ENCODE results near the gene SHANK1.

Gene SHANK1

DNA sequence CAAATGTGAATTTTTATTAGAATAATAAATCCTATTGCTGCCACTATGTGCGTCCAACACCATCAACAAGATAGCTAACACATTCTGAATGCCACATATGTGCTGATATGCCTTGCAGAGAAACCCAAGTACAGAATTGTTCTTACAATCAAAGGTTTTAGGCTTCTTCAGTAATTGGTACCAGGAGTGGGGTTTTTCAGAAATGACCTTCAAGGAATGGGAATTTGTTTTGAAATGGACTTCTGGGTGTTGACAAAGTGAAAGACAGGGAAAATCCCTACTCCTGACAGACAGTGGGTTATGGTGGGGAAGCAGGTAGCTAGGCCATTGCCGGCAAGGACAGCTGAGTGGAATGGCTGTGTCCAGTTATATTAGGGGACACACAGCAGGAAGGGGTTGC lies 85.6 kb downstream of the SHANK1 start:
- TF ChIP-seq, protein P1, sequence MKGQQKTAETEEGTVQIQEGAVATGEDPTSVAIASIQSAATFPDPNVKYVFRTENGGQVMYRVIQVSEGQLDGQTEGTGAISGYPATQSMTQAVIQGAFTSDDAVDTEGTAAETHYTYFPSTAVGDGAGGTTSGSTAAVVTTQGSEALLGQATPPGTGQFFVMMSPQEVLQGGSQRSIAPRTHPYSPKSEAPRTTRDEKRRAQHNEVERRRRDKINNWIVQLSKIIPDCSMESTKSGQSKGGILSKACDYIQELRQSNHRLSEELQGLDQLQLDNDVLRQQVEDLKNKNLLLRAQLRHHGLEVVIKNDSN (IDR thresholded peaks at IDR 0.05): no peak
- TF ChIP-seq, protein P2, sequence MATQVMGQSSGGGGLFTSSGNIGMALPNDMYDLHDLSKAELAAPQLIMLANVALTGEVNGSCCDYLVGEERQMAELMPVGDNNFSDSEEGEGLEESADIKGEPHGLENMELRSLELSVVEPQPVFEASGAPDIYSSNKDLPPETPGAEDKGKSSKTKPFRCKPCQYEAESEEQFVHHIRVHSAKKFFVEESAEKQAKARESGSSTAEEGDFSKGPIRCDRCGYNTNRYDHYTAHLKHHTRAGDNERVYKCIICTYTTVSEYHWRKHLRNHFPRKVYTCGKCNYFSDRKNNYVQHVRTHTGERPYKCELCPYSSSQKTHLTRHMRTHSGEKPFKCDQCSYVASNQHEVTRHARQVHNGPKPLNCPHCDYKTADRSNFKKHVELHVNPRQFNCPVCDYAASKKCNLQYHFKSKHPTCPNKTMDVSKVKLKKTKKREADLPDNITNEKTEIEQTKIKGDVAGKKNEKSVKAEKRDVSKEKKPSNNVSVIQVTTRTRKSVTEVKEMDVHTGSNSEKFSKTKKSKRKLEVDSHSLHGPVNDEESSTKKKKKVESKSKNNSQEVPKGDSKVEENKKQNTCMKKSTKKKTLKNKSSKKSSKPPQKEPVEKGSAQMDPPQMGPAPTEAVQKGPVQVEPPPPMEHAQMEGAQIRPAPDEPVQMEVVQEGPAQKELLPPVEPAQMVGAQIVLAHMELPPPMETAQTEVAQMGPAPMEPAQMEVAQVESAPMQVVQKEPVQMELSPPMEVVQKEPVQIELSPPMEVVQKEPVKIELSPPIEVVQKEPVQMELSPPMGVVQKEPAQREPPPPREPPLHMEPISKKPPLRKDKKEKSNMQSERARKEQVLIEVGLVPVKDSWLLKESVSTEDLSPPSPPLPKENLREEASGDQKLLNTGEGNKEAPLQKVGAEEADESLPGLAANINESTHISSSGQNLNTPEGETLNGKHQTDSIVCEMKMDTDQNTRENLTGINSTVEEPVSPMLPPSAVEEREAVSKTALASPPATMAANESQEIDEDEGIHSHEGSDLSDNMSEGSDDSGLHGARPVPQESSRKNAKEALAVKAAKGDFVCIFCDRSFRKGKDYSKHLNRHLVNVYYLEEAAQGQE (IDR thresholded peaks at IDR 0.05; ENCODE audit: low read depth): no peak
- TF ChIP-seq RAD21 (IDR thresholded peaks at IDR 0.05; ENCODE audit: low read depth) (no peak), TAF1 (IDR thresholded peaks at IDR 0.05; ENCODE audit: low read depth) (no peak), TCF12 (IDR thresholded peaks at IDR 0.05; ENCODE audit: low read depth) (no peak), FOXM1 (IDR thresholded peaks at IDR 0.05; ENCODE audit: borderline replicate concordance, low read depth) (no peak), ZBTB7A (IDR thresholded peaks at IDR 0.05; ENCODE audit: low read depth) (no peak), YY1 (IDR thresholded peaks at IDR 0.05; ENCODE audit: low read depth) (no peak), CREB1 (IDR thresholded peaks at IDR 0.05; ENCODE audit: low read depth) (no peak)

DNA sequence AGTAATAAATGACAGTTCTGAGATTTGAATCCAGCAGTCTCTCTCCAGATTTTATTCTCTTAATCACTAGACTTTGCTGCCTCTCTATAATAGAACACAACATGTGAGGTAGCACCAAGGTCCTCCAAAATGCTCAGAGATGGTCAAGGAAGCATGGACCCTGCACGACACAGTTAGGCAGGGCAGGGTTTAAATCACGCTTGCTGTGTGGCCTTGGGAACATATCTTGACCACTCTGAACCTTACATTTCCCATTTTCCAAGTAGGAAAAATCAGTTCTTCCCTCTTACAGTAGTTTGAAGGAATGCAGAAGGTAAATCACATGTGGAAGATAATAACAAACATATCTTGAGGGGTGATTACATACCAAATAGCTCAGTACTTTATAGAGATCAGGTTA lies 86.2 kb downstream of the SHANK1 start:
- no peak for TF ChIP-seq FOXM1 (IDR thresholded peaks at IDR 0.05; ENCODE audit: borderline replicate concordance, low read depth)
- no peak for TF ChIP-seq EP300 (IDR thresholded peaks at IDR 0.05; ENCODE audit: borderline replicate concordance)
- no peak for TF ChIP-seq TAF1 (IDR thresholded peaks at IDR 0.05; ENCODE audit: low read depth)
- TF ChIP-seq, protein P3, sequence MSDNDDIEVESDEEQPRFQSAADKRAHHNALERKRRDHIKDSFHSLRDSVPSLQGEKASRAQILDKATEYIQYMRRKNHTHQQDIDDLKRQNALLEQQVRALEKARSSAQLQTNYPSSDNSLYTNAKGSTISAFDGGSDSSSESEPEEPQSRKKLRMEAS (IDR thresholded peaks at IDR 0.05): no peak
- no peak for TF ChIP-seq ZBTB7A (IDR thresholded peaks at IDR 0.05; ENCODE audit: low read depth)
- TF ChIP-seq, protein P1 (IDR thresholded peaks at IDR 0.05): no peak
- TF ChIP-seq TCF12 (IDR thresholded peaks at IDR 0.05; ENCODE audit: low read depth): no peak
- TF ChIP-seq RAD21 (IDR thresholded peaks at IDR 0.05; ENCODE audit: low read depth): no peak
- no peak for TF ChIP-seq EGR1 (IDR thresholded peaks at IDR 0.05)

DNA sequence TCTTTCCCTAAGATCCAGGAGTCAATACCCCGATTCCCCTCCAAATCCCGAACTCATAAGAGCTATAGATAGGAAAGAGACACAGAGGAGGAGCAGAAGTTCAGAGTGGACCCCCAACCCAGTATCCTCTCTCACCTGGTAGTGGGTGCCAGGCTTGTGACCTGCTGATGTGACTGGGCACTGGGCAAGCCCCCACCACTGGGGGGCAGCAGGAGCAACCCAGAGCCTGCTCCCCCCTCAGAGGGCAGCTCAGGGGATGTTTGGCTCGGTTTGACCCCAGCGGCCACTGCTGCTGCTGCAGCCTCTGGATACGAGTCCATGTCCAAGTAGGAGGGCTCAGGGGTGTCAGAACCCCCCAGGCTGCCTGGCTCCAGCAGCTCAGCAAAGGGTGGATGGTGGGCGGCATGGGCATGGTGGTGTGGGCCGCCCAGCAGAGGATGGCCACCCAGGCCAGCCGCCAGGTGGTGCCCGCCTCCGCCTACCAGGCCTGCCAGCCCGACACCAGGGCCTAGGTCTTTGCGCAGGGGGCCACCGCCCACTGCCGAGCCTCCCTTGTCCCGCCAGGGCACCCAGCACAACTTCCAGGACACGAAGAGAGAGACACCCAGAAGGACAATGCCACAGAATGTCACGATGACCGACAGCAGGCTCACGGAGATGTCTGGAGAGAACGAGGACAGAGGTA lies 87.3 kb downstream of the SHANK1 start:
- TF ChIP-seq, protein P3 (IDR thresholded peaks at IDR 0.05): no peak
- TF ChIP-seq EP300 (IDR thresholded peaks at IDR 0.05; ENCODE audit: borderline replicate concordance): no peak

DNA sequence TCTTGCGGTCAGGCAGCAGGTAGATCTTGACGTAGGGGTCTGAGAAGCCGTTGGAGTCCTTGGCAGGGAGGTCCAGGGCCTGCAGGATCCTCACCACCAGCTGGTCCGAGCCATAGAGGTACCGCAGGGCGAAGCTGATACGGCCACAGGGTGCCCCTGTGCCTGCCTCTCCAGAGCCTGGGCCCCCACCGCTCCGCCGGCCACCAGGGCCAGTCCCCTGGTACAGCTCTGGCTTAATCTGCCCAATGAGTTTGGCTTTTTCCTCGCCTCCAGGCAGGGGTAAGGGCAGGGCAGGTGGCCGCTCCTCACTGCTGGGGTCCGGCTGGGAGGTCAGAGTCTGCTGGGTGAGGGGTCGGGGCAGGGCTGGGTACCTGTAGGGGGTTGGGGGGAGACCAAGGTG lies 89.8 kb downstream of the SHANK1 start:
- TF ChIP-seq EGR1 (IDR thresholded peaks at IDR 0.05): no peak
- TF ChIP-seq TCF12 (IDR thresholded peaks at IDR 0.05; ENCODE audit: low read depth): no peak
- TF ChIP-seq, protein P2 (IDR thresholded peaks at IDR 0.05; ENCODE audit: low read depth): no peak
- no peak for TF ChIP-seq ZBTB7A (IDR thresholded peaks at IDR 0.05; ENCODE audit: low read depth)
- no peak for TF ChIP-seq RAD21 (IDR thresholded peaks at IDR 0.05; ENCODE audit: low read depth)
- no peak for TF ChIP-seq FOXM1 (IDR thresholded peaks at IDR 0.05; ENCODE audit: borderline replicate concordance, low read depth)
- TF ChIP-seq NFIC (IDR thresholded peaks at IDR 0.05): no peak
- TF ChIP-seq EP300 (IDR thresholded peaks at IDR 0.05; ENCODE audit: borderline replicate concordance): no peak
- TF ChIP-seq TEAD4 (IDR thresholded peaks at IDR 0.05): no peak
- TF ChIP-seq CEBPB (IDR thresholded peaks at IDR 0.05): no peak
- no peak for TF ChIP-seq CREB1 (IDR thresholded peaks at IDR 0.05; ENCODE audit: low read depth)
- no peak for TF ChIP-seq TAF1 (IDR thresholded peaks at IDR 0.05; ENCODE audit: low read depth)
- TF ChIP-seq YY1 (IDR thresholded peaks at IDR 0.05; ENCODE audit: low read depth): no peak
- TF ChIP-seq, protein P3 (IDR thresholded peaks at IDR 0.05): no peak
- TF ChIP-seq, protein P1 (IDR thresholded peaks at IDR 0.05): no peak

DNA sequence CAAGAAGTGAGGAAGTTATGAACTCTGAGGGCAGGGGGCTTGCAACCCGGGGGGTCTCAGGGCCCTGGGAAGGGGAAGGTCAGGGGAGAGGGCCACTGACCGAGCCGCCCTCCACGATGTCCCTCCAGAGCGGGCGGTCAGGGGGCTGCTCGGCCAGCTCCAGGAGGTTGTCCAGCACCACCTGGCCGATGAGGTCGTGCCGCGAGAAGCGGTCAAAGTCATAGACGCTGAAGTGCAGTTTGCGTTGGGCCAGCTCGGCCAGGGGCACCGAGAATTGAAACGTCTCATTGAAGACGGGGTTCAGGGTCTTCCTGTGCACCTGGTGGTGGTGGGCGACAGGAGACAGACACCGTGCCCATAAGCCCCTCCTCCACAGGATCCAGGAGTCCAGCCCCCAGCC lies 90.4 kb downstream of the SHANK1 start:
- no peak for TF ChIP-seq FOXM1 (IDR thresholded peaks at IDR 0.05; ENCODE audit: borderline replicate concordance, low read depth)
- no peak for TF ChIP-seq RAD21 (IDR thresholded peaks at IDR 0.05; ENCODE audit: low read depth)
- TF ChIP-seq EP300 (IDR thresholded peaks at IDR 0.05; ENCODE audit: borderline replicate concordance): no peak
- no peak for TF ChIP-seq TEAD4 (IDR thresholded peaks at IDR 0.05)
- TF ChIP-seq YY1 (IDR thresholded peaks at IDR 0.05; ENCODE audit: low read depth): no peak
- TF ChIP-seq, protein P2 (IDR thresholded peaks at IDR 0.05; ENCODE audit: low read depth): no peak
- TF ChIP-seq EGR1 (IDR thresholded peaks at IDR 0.05): no peak

Data from Ishikawa (cell line).